Esophagus squamous epithelium (tissue), 4 donors: Measurements from ENCODE around the gene TBC1D1.

Source experiments
- POLR2A ChIP-seq, 4 donors: fragments of 450-650 bp; IDR thresholded peaks; one replicate each; pipeline ENCODE4 v1.6.1; 2017; ENCODE audit warnings: antibody characterized with exemption in 4 of 4, mild to moderate bottlenecking in 4 of 4, moderate library complexity in 3 of 4
- TF ChIP-seq, protein P1 (sequence below), 6 experiments: fragments of 450-650 bp in 4 of 6; fragments of 200-600 bp in 2 of 6; sonication (generic) in 2 of 6; IDR thresholded peaks; one replicate each; pipeline ENCODE4 v1.5.1; 2016 to 2019; ENCODE audit warnings: antibody characterized with exemption in 6 of 6, mild to moderate bottlenecking in 4 of 6, moderate library complexity in 4 of 6

DNA sequence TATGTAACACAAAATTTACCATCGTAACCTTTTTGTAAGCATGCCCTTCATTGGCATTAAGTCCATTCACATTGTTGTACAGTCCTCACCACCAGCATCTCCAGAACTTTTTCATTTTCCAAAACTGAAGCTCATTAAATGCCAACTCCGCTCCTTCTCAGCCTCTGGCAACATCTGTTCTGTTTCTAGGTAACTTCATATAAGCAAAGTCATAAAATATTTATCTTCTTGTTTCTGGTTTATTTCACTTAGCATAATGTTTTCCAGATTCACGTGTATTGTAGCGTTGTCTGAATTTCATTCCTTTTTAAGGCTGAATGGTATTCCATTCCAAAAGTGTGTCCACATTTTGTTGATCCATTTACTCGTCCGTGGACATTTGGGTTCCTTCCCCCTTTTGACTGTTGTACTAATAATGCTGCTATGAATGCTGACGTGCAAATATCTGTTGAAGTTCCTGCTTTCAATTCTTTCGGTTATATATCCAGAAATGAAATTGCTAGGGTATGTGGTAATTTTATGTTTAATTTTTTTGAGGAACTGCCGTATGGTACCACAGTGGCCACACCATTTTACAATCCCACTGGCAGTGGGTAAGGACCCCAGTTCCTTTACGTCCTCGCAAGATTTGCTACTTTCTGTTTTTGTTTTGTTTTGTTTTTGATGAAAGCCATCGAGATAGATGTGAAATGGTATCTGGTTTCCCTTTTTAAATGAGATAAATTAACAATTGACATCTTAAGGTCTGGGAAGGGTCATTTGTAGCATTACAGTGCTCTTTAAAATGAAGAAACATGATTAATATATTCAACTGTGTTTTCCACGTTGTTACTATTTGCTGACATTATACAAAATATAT lies 132.7 kb downstream of the TBC1D1 start:
- no peak for TF ChIP-seq POLR2A (IDR thresholded peaks at IDR 0.05)
- TF ChIP-seq, protein P1, sequence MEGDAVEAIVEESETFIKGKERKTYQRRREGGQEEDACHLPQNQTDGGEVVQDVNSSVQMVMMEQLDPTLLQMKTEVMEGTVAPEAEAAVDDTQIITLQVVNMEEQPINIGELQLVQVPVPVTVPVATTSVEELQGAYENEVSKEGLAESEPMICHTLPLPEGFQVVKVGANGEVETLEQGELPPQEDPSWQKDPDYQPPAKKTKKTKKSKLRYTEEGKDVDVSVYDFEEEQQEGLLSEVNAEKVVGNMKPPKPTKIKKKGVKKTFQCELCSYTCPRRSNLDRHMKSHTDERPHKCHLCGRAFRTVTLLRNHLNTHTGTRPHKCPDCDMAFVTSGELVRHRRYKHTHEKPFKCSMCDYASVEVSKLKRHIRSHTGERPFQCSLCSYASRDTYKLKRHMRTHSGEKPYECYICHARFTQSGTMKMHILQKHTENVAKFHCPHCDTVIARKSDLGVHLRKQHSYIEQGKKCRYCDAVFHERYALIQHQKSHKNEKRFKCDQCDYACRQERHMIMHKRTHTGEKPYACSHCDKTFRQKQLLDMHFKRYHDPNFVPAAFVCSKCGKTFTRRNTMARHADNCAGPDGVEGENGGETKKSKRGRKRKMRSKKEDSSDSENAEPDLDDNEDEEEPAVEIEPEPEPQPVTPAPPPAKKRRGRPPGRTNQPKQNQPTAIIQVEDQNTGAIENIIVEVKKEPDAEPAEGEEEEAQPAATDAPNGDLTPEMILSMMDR (IDR thresholded peaks at IDR 0.05) = no peak
